ENCODE results near the gene DEFB124. TPM values are rescaled to one million over a fixed set of nuclear protein-coding genes. Genes with fewer than 3 reads are reported as not detected.

DEFB124 gene
- total and polyA plus RNA-seq, 2 of the 8 experiments (the other 6 are each of a cell fraction or from before 2014, with no cell fraction given), result not detected

GRCh38 chr20:31476294-31476585 is 1.3 kb upstream of the DEFB124 start (continued):
- TF ChIP-seq ATF2 (IDR thresholded peaks at IDR 0.05; ENCODE audit: low read length), result no peak
- TF ChIP-seq SUZ12 (IDR thresholded peaks at IDR 0.05; ENCODE audit: low read length), result no peak
- no peak for TF ChIP-seq RXRA (IDR thresholded peaks at IDR 0.05; ENCODE audit: insufficient read depth, low read depth, low read length)
